ENCODE results near the gene SLCO2A1.

The SLCO2A1 gene

GRCh38 chr3:133966954-133967353 lies 62.8 kb downstream of the SLCO2A1 start:
- Histone ChIP-seq H3K36me3 (ENCODE audit: control insufficient read depth, low read depth, low read length) (no peaks in the 10 kb centered on the region), H3K27me3 (ENCODE audit: control insufficient read depth, insufficient read depth, low read length) (no peaks in the 10 kb centered on the region), H3K27ac (ENCODE audit: low read length) (no peak overlapping the region), H3K9me3 (ENCODE audit: control insufficient read depth, low read depth, low read length) (no peaks in the 10 kb centered on the region), H3K4me3 (ENCODE audit: low read length) (no peak overlapping the region), H3K4me1 (ENCODE audit: control insufficient read depth, low read depth, low read length) (peaks cover 8% of the 10 kb centered on the region), H3K9ac (ENCODE audit: low read length) (no peak overlapping the region)

- Histone ChIP-seq H3K4me1 (ENCODE audit: control insufficient read depth, low read depth, low read length) (peaks cover 8% of the 10 kb centered on the region), H3K27me3 (ENCODE audit: control insufficient read depth, insufficient read depth, low read length) (no peaks in the 10 kb centered on the region), H3K9ac (ENCODE audit: low read length) (no peak overlapping the region), H3K27ac (ENCODE audit: low read length) (no peak overlapping the region), H3K9me3 (ENCODE audit: control insufficient read depth, low read depth, low read length) (no peaks in the 10 kb centered on the region), H3K36me3 (ENCODE audit: control insufficient read depth, low read depth, low read length) (no peaks in the 10 kb centered on the region), H3K4me3 (ENCODE audit: low read length) (no peak overlapping the region)
These were observed 63.8 kb downstream of the SLCO2A1 start for GRCh38 chr3:133965906-133966305.

GRCh38 chr3:133965013-133965570 lies 64.6 kb downstream of the SLCO2A1 start:
- peaks cover 8% of the 10 kb centered on the region for H3K4me1 ChIP-seq (ENCODE audit: control insufficient read depth, low read depth, low read length)
- no peak overlapping the region for H3K4me3 ChIP-seq (ENCODE audit: low read length)
- H3K9ac ChIP-seq (ENCODE audit: low read length), result no peak overlapping the region
- H3K27ac ChIP-seq (ENCODE audit: low read length), result no peak overlapping the region
- no peaks in the 10 kb centered on the region for H3K9me3 ChIP-seq (ENCODE audit: control insufficient read depth, low read depth, low read length)
- H3K36me3 ChIP-seq (ENCODE audit: control insufficient read depth, low read depth, low read length), result no peaks in the 10 kb centered on the region
- no peaks in the 10 kb centered on the region for H3K27me3 ChIP-seq (ENCODE audit: control insufficient read depth, insufficient read depth, low read length)

GRCh38 chr3:133964547-133964946 lies 65.2 kb downstream of the SLCO2A1 start:
- H3K9me3 ChIP-seq (ENCODE audit: control insufficient read depth, low read depth, low read length), result no peaks in the 10 kb centered on the region
- H3K4me1 ChIP-seq (ENCODE audit: control insufficient read depth, low read depth, low read length), result peaks cover 8% of the 10 kb centered on the region
- H3K4me3 ChIP-seq (ENCODE audit: low read length), result no peak overlapping the region
- H3K9ac ChIP-seq (ENCODE audit: low read length), result no peak overlapping the region
- no peak overlapping the region for H3K27ac ChIP-seq (ENCODE audit: low read length)
- H3K36me3 ChIP-seq (ENCODE audit: control insufficient read depth, low read depth, low read length), result no peaks in the 10 kb centered on the region
- H3K27me3 ChIP-seq (ENCODE audit: control insufficient read depth, insufficient read depth, low read length), result no peaks in the 10 kb centered on the region

GRCh38 chr3:133963657-133964396 lies 65.9 kb downstream of the SLCO2A1 start:
- H3K4me3 ChIP-seq (ENCODE audit: low read length), result no peak overlapping the region
- no peak overlapping the region for H3K27ac ChIP-seq (ENCODE audit: low read length)
- H3K9me3 ChIP-seq (ENCODE audit: control insufficient read depth, low read depth, low read length), result no peaks in the 10 kb centered on the region
- no peaks in the 10 kb centered on the region for H3K27me3 ChIP-seq (ENCODE audit: control insufficient read depth, insufficient read depth, low read length)
- H3K4me1 ChIP-seq (ENCODE audit: control insufficient read depth, low read depth, low read length), result peaks cover 8% of the 10 kb centered on the region
- H3K9ac ChIP-seq (ENCODE audit: low read length), result no peak overlapping the region
- no peaks in the 10 kb centered on the region for H3K36me3 ChIP-seq (ENCODE audit: control insufficient read depth, low read depth, low read length)

GRCh38 chr3:133962849-133963248 lies 66.9 kb downstream of the SLCO2A1 start:
- Histone ChIP-seq H3K9ac (ENCODE audit: low read length) (no peak overlapping the region), H3K27me3 (ENCODE audit: control insufficient read depth, insufficient read depth, low read length) (no peaks in the 10 kb centered on the region), H3K27ac (ENCODE audit: low read length) (no peak overlapping the region)

GRCh38 chr3:133958071-133958805 lies 71.5 kb downstream of the SLCO2A1 start:
- no peaks in the 10 kb centered on the region for H3K27me3 ChIP-seq (ENCODE audit: control insufficient read depth, insufficient read depth, low read length)
- no peaks in the 10 kb centered on the region for H3K4me1 ChIP-seq (ENCODE audit: control insufficient read depth, low read depth, low read length)
- H3K36me3 ChIP-seq (ENCODE audit: control insufficient read depth, low read depth, low read length), result no peaks in the 10 kb centered on the region
- no peak overlapping the region for H3K27ac ChIP-seq (ENCODE audit: low read length)
- no peaks in the 10 kb centered on the region for H3K9me3 ChIP-seq (ENCODE audit: control insufficient read depth, low read depth, low read length)
- no peak overlapping the region for H3K4me3 ChIP-seq (ENCODE audit: low read length)
- H3K9ac ChIP-seq (ENCODE audit: low read length), result no peak overlapping the region

More at GRCh38 chr3:133962849-133963248, 66.9 kb downstream of the SLCO2A1 start:
- no peaks in the 10 kb centered on the region for H3K9me3 ChIP-seq (ENCODE audit: control insufficient read depth, low read depth, low read length)
- no peak overlapping the region for H3K4me3 ChIP-seq (ENCODE audit: low read length)
- H3K36me3 ChIP-seq (ENCODE audit: control insufficient read depth, low read depth, low read length), result no peaks in the 10 kb centered on the region
- H3K4me1 ChIP-seq (ENCODE audit: control insufficient read depth, low read depth, low read length), result peaks cover 8% of the 10 kb centered on the region

GRCh38 chr3:133956982-133957381 lies 72.7 kb downstream of the SLCO2A1 start:
- Histone ChIP-seq H3K27ac (ENCODE audit: low read length) (no peak overlapping the region), H3K36me3 (ENCODE audit: control insufficient read depth, low read depth, low read length) (no peaks in the 10 kb centered on the region), H3K9me3 (ENCODE audit: control insufficient read depth, low read depth, low read length) (no peaks in the 10 kb centered on the region), H3K27me3 (ENCODE audit: control insufficient read depth, insufficient read depth, low read length) (no peaks in the 10 kb centered on the region), H3K4me3 (ENCODE audit: low read length) (no peak overlapping the region), H3K9ac (ENCODE audit: low read length) (no peak overlapping the region), H3K4me1 (ENCODE audit: control insufficient read depth, low read depth, low read length) (no peaks in the 10 kb centered on the region)

DNA sequence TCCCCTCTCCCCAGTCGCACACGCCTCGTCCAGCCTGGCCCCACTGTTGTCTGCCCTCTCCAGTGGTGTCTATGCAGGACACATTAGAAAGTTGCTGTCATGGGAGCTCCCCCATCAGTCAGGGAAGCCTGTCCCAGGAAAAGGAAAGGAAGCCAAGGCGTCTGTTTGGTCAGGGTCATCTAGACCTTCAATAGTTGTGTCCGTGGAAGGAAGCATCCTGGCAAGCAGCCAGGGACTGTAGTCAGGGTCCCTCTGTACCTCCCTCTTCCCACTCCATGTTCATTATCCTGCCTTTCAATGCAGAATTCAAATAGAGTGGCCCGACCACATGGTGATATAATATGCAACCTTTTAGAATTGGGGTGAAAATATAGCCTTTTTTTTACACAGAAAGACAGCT lies 73.4 kb downstream of the SLCO2A1 start:
- Histone ChIP-seq H3K27ac (ENCODE audit: low read length) (no peak overlapping the region), H3K4me1 (ENCODE audit: control insufficient read depth, low read depth, low read length) (no peaks in the 10 kb centered on the region), H3K36me3 (ENCODE audit: control insufficient read depth, low read depth, low read length) (no peaks in the 10 kb centered on the region), H3K27me3 (ENCODE audit: control insufficient read depth, insufficient read depth, low read length) (no peaks in the 10 kb centered on the region), H3K9ac (ENCODE audit: low read length) (no peak overlapping the region), H3K9me3 (ENCODE audit: control insufficient read depth, low read depth, low read length) (no peaks in the 10 kb centered on the region), H3K4me3 (ENCODE audit: low read length) (no peak overlapping the region)

GRCh38 chr3:133955892-133956291 lies 73.8 kb downstream of the SLCO2A1 start:
- Histone ChIP-seq H3K4me3 (ENCODE audit: low read length) (no peak overlapping the region), H3K9me3 (ENCODE audit: control insufficient read depth, low read depth, low read length) (no peaks in the 10 kb centered on the region), H3K9ac (ENCODE audit: low read length) (no peak overlapping the region), H3K4me1 (ENCODE audit: control insufficient read depth, low read depth, low read length) (no peaks in the 10 kb centered on the region), H3K27ac (ENCODE audit: low read length) (no peak overlapping the region), H3K27me3 (ENCODE audit: control insufficient read depth, insufficient read depth, low read length) (no peaks in the 10 kb centered on the region), H3K36me3 (ENCODE audit: control insufficient read depth, low read depth, low read length) (no peaks in the 10 kb centered on the region)

- H3K27ac ChIP-seq (ENCODE audit: low read length), result no peak overlapping the region
- no peaks in the 10 kb centered on the region for H3K36me3 ChIP-seq (ENCODE audit: control insufficient read depth, low read depth, low read length)
- no peaks in the 10 kb centered on the region for H3K4me1 ChIP-seq (ENCODE audit: control insufficient read depth, low read depth, low read length)
- no peak overlapping the region for H3K9ac ChIP-seq (ENCODE audit: low read length)
- no peaks in the 10 kb centered on the region for H3K9me3 ChIP-seq (ENCODE audit: control insufficient read depth, low read depth, low read length)
- no peak overlapping the region for H3K4me3 ChIP-seq (ENCODE audit: low read length)
- H3K27me3 ChIP-seq (ENCODE audit: control insufficient read depth, insufficient read depth, low read length), result no peaks in the 10 kb centered on the region
These were observed 74.9 kb downstream of the SLCO2A1 start for GRCh38 chr3:133954717-133955360.
